OCI-LY3 (cell line): Measurements from ENCODE around the gene BBX.

Source experiments
- H2AFZ ChIP-seq: fragments of 200-600, 300-600 bp; shearing (Covaris generic); 2 replicates; pipeline ENCODE4 v1.6.0; 2014; ENCODE audit warnings: antibody characterized with exemption, low read depth, low read length
- H3K27ac ChIP-seq: fragments of 200-600, 300-600 bp; sonication (generic); 2 replicates; pipeline ENCODE4 v1.5.1; 2014; ENCODE audit warnings: mild to moderate bottlenecking, low read length, moderate library complexity, mixed read lengths
- H3K27me3 ChIP-seq: fragments of 200-600, 300-600 bp; sonication (generic); 2 replicates; pipeline ENCODE4 v1.6.1; 2014; ENCODE audit warnings: low read depth, low read length, mixed read lengths
- H3K36me3 ChIP-seq: fragments of 200-600, 300-600 bp; sonication (generic); replicated peaks from 2 replicates; pipeline ENCODE3; 2014; ENCODE audit warnings: low read depth, low read length, mixed read lengths
- H3K4me1 ChIP-seq: fragments of 300-600, 200-600 bp; sonication (generic); 2 replicates; pipeline ENCODE4 v1.6.1; 2014; ENCODE audit warnings: low read length, mixed read lengths
- H3K4me2 ChIP-seq: fragments of 200-600, 300-600 bp; sonication (generic); 2 replicates; pipeline ENCODE4 v1.6.1; 2014; ENCODE audit warnings: low read length, mixed read lengths
- H3K4me3 ChIP-seq: fragments of 300-600, 200-600 bp; sonication (generic); 2 replicates; pipeline ENCODE4 v1.5.1; 2014; ENCODE audit warnings: antibody characterized with exemption, mild to moderate bottlenecking, low read length, moderate library complexity
- H3K79me2 ChIP-seq: fragments of 300-600, 200-600 bp; shearing (Covaris generic); 2 replicates; pipeline ENCODE4 v1.6.1; 2014; ENCODE audit warnings: mild to moderate bottlenecking, low read length, mixed read lengths
- H3K9ac ChIP-seq: fragments of 300-600, 200-600 bp; shearing (Covaris generic); 2 replicates; pipeline ENCODE4 v1.6.0; 2014; ENCODE audit warnings: mild to moderate bottlenecking, low read length, moderate library complexity
- H3K9me3 ChIP-seq: fragments of 200-600, 300-600 bp; shearing (Covaris generic); 2 replicates; pipeline ENCODE4 v1.6.1; 2014; ENCODE audit warnings: low read length, mixed read lengths; ENCODE audit not compliant: insufficient read depth
- H4K20me1 ChIP-seq: fragments of 200-600, 300-600 bp; sonication (generic); 2 replicates; pipeline ENCODE4 v1.6.1; 2016; ENCODE audit warnings: low read length, mixed read lengths; ENCODE audit not compliant: insufficient read depth
- CTCF ChIP-seq: fragments of 200-600, 300-600 bp; sonication (generic); IDR thresholded peaks from 2 replicates; pipeline ENCODE4 v1.5.1; 2014; ENCODE audit warnings: antibody characterized with exemption, low read length, low read depth
- EZH2phosphoT487 ChIP-seq: fragments of 200-600 bp; shearing (Covaris generic); IDR thresholded peaks from 2 replicates; pipeline ENCODE4 v1.6.1; 2018; ENCODE audit warnings: antibody characterized with exemption, mixed run types, low read depth

BBX gene

GRCh38 chr3:107599772-107600145, 77.0 kb downstream of the BBX start:
- peak overlapping the region; percentile 80 for H3K4me3 ChIP-seq

GRCh38 chr3:107600780-107601179, 78.0 kb downstream of the BBX start:
- peaks cover 40% of the 10 kb centered on the region for H3K4me1 ChIP-seq
- H3K36me3 ChIP-seq = peaks cover 10% of the 10 kb centered on the region
- TF ChIP-seq CTCF (no peak; the same call in 1 of the 2 replicates), EZH2phosphoT487 (no peak)
- no peak overlapping the region for H3K9ac ChIP-seq
- H3K9me3 ChIP-seq = peaks cover 7% of the 10 kb centered on the region; the same call in 1 of the 2 replicates
- 0 out of 2 replicates have a peak overlapping the region, but pooled peaks have one; percentile 6 for H3K4me3 ChIP-seq
- H3K27me3 ChIP-seq = no peaks in the 10 kb centered on the region
- peak overlapping the region; percentile 95 for H3K4me2 ChIP-seq
- H3K27ac ChIP-seq = no peak overlapping the region
- peaks cover 9% of the 10 kb centered on the region for H4K20me1 ChIP-seq
- H3K79me2 ChIP-seq = peaks cover 14% of the 10 kb centered on the region
- no peak overlapping the region for H2AFZ ChIP-seq

More at GRCh38 chr3:107599772-107600145, 77.0 kb downstream of the BBX start:
- Histone ChIP-seq H3K9ac (peak overlapping the region; percentile 69), H3K4me1 (peaks cover 35% of the 10 kb centered on the region), H3K27me3 (no peaks in the 10 kb centered on the region), H3K27ac (peak overlapping the region; percentile 17; the same call in 1 of the 2 replicates), H4K20me1 (peaks cover 6% of the 10 kb centered on the region; the same call in 1 of the 2 replicates), H3K79me2 (peaks cover 10% of the 10 kb centered on the region), H3K36me3 (peaks cover 10% of the 10 kb centered on the region), H3K4me2 (peak overlapping the region; percentile 95), H3K9me3 (peaks cover 7% of the 10 kb centered on the region; the same call in 1 of the 2 replicates), H2AFZ (no peak overlapping the region)
- TF ChIP-seq CTCF (no peak), EZH2phosphoT487 (no peak)

- peaks cover 12% of the 10 kb centered on the region for H3K79me2 ChIP-seq
These were observed 81.5 kb downstream of the BBX start for GRCh38 chr3:107604057-107604822.

More at GRCh38 chr3:107604057-107604822, 81.5 kb downstream of the BBX start:
- peaks cover 14% of the 10 kb centered on the region for H3K36me3 ChIP-seq
- H3K9ac ChIP-seq = no peak overlapping the region
- no peaks in the 10 kb centered on the region for H3K27me3 ChIP-seq
- H3K27ac ChIP-seq = peak overlapping the region; percentile 57; the same call in 1 of the 2 replicates
- no peak overlapping the region for H2AFZ ChIP-seq
- peak overlapping the region; percentile 45 for H3K4me2 ChIP-seq
- H3K9me3 ChIP-seq = peaks cover 7% of the 10 kb centered on the region; the same call in 1 of the 2 replicates
- TF ChIP-seq CTCF (no peak), EZH2phosphoT487 (no peak)
- H3K4me3 ChIP-seq = no peak overlapping the region
- H4K20me1 ChIP-seq = peaks cover 9% of the 10 kb centered on the region
- peaks cover 34% of the 10 kb centered on the region for H3K4me1 ChIP-seq
